ENCODE results near the gene CCL8. TPM values are rescaled to one million over a fixed set of nuclear protein-coding genes. Genes with fewer than 3 reads are reported as not detected.

CCL8 gene
- total RNA-seq = 1.0 TPM

GRCh38 chr17:34319039-34319483 lies at the start of gene CCL8:
Gene CCL8, plus strand, starts transcription at chr17:34319435. Its CDS starts 67 bp downstream, at chr17:34319502.
- Histone ChIP-seq H3K27ac (ENCODE audit: low read depth, low read length) (peak within 1 kb of the TSS; percentile 40), H3K9ac (ENCODE audit: low read depth in 1 of 3, low read length in 3 of 3) (no peak within 1 kb of the TSS), H3K4me3 (ENCODE audit: low read length in 3 of 3) (no peak within 1 kb of the TSS), H3K27me3 (ENCODE audit: control insufficient read depth in 3 of 3, insufficient read depth in 3 of 3, low read length in 3 of 3) (no peaks in the 10 kb centered on the region), H3K9me3 (ENCODE audit: control insufficient read depth in 3 of 3, low read length in 3 of 3) (no peaks in the 10 kb centered on the region), H3K36me3 (ENCODE audit: control insufficient read depth in 3 of 3, insufficient read depth in 3 of 3, low read length in 3 of 3) (no peaks in the 10 kb centered on the region), H3K4me1 (ENCODE audit: control insufficient read depth in 3 of 3, insufficient read depth in 3 of 3, low read length in 3 of 3) (peaks cover 1 to 3% (median 2%) of the 10 kb centered on the region in 3 donors)

- no peak within 1 kb of the TSS for H3K27ac ChIP-seq (ENCODE audit: low read depth, low read length)
These were observed 49.3 kb upstream of the CCL8 start, which contains the start of gene CCL7 for GRCh38 chr17:34269969-34270368. Gene CCL7, plus strand, starts transcription at chr17:34270221. Its CDS starts 70 bp downstream, at chr17:34270291.

GRCh38 chr17:34275881-34276280 lies 43.4 kb upstream of the CCL8 start:
- Histone ChIP-seq H3K4me1 (ENCODE audit: control insufficient read depth in 3 of 3, insufficient read depth in 3 of 3, low read length in 3 of 3) (no peaks in the 10 kb centered on the region), H3K27me3 (ENCODE audit: control insufficient read depth in 3 of 3, insufficient read depth in 3 of 3, low read length in 3 of 3) (no peaks in the 10 kb centered on the region), H3K9me3 (ENCODE audit: control insufficient read depth in 3 of 3, low read length in 3 of 3) (no peaks in the 10 kb centered on the region), H3K36me3 (ENCODE audit: control insufficient read depth in 3 of 3, insufficient read depth in 3 of 3, low read length in 3 of 3) (no peaks in the 10 kb centered on the region), H3K27ac (ENCODE audit: low read depth, low read length) (no peak overlapping the region), H3K9ac (ENCODE audit: low read depth in 1 of 3, low read length in 3 of 3) (no peak overlapping the region), H3K4me3 (ENCODE audit: low read length in 3 of 3) (no peak overlapping the region)

More at GRCh38 chr17:34269969-34270368, 49.3 kb upstream of the CCL8 start, which contains the start of gene CCL7:
- H3K27me3 ChIP-seq (ENCODE audit: control insufficient read depth in 3 of 3, insufficient read depth in 3 of 3, low read length in 3 of 3) = no peaks in the 10 kb centered on the region
- H3K36me3 ChIP-seq (ENCODE audit: control insufficient read depth in 3 of 3, insufficient read depth in 3 of 3, low read length in 3 of 3) = no peaks in the 10 kb centered on the region
- H3K9me3 ChIP-seq (ENCODE audit: control insufficient read depth in 3 of 3, low read length in 3 of 3) = no peaks in the 10 kb centered on the region
- no peaks in the 10 kb centered on the region for H3K4me1 ChIP-seq (ENCODE audit: control insufficient read depth in 3 of 3, insufficient read depth in 3 of 3, low read length in 3 of 3)
- H3K4me3 ChIP-seq (ENCODE audit: low read length in 3 of 3) = no peak within 1 kb of the TSS
- no peak within 1 kb of the TSS for H3K9ac ChIP-seq (ENCODE audit: low read depth in 1 of 3, low read length in 3 of 3)

GRCh38 chr17:34276826-34277225 lies 42.4 kb upstream of the CCL8 start:
- Histone ChIP-seq H3K27me3 (ENCODE audit: control insufficient read depth in 3 of 3, insufficient read depth in 3 of 3, low read length in 3 of 3) (no peaks in the 10 kb centered on the region), H3K36me3 (ENCODE audit: control insufficient read depth in 3 of 3, insufficient read depth in 3 of 3, low read length in 3 of 3) (no peaks in the 10 kb centered on the region), H3K9me3 (ENCODE audit: control insufficient read depth in 3 of 3, low read length in 3 of 3) (no peaks in the 10 kb centered on the region), H3K4me1 (ENCODE audit: control insufficient read depth in 3 of 3, insufficient read depth in 3 of 3, low read length in 3 of 3) (no peaks in the 10 kb centered on the region), H3K4me3 (ENCODE audit: low read length in 3 of 3) (no peak overlapping the region), H3K27ac (ENCODE audit: low read depth, low read length) (no peak overlapping the region), H3K9ac (ENCODE audit: low read depth in 1 of 3, low read length in 3 of 3) (no peak overlapping the region)

GRCh38 chr17:34283571-34283970 lies 35.7 kb upstream of the CCL8 start:
- Histone ChIP-seq H3K4me1 (ENCODE audit: control insufficient read depth in 3 of 3, insufficient read depth in 3 of 3, low read length in 3 of 3) (no peaks in the 10 kb centered on the region), H3K4me3 (ENCODE audit: low read length in 3 of 3) (no peak overlapping the region), H3K9ac (ENCODE audit: low read depth in 1 of 3, low read length in 3 of 3) (no peak overlapping the region), H3K27ac (ENCODE audit: low read depth, low read length) (no peak overlapping the region), H3K27me3 (ENCODE audit: control insufficient read depth in 3 of 3, insufficient read depth in 3 of 3, low read length in 3 of 3) (no peaks in the 10 kb centered on the region), H3K36me3 (ENCODE audit: control insufficient read depth in 3 of 3, insufficient read depth in 3 of 3, low read length in 3 of 3) (no peaks in the 10 kb centered on the region), H3K9me3 (ENCODE audit: control insufficient read depth in 3 of 3, low read length in 3 of 3) (no peaks in the 10 kb centered on the region)

- no peak within 1 kb of the TSS for H3K9ac ChIP-seq (ENCODE audit: low read depth in 1 of 3, low read length in 3 of 3)
- no peak within 1 kb of the TSS for H3K4me3 ChIP-seq (ENCODE audit: low read length in 3 of 3)
- H3K27ac ChIP-seq (ENCODE audit: low read depth, low read length) = no peak within 1 kb of the TSS
- no peaks in the 10 kb centered on the region for H3K9me3 ChIP-seq (ENCODE audit: control insufficient read depth in 3 of 3, low read length in 3 of 3)
- no peaks in the 10 kb centered on the region for H3K4me1 ChIP-seq (ENCODE audit: control insufficient read depth in 3 of 3, insufficient read depth in 3 of 3, low read length in 3 of 3)
- H3K27me3 ChIP-seq (ENCODE audit: control insufficient read depth in 3 of 3, insufficient read depth in 3 of 3, low read length in 3 of 3) = no peaks in the 10 kb centered on the region
- no peaks in the 10 kb centered on the region for H3K36me3 ChIP-seq (ENCODE audit: control insufficient read depth in 3 of 3, insufficient read depth in 3 of 3, low read length in 3 of 3)
These were observed 33.9 kb upstream of the CCL8 start, which contains the start of gene CCL11 for GRCh38 chr17:34285286-34285792. Gene CCL11, plus strand, starts transcription at chr17:34285742. Its CDS starts 67 bp downstream, at chr17:34285809.

GRCh38 chr17:34287875-34288274 lies 31.4 kb upstream of the CCL8 start:
- H3K4me1 ChIP-seq (ENCODE audit: control insufficient read depth in 3 of 3, insufficient read depth in 3 of 3, low read length in 3 of 3) = no peaks in the 10 kb centered on the region
- no peaks in the 10 kb centered on the region for H3K36me3 ChIP-seq (ENCODE audit: control insufficient read depth in 3 of 3, insufficient read depth in 3 of 3, low read length in 3 of 3)
- no peak overlapping the region for H3K9ac ChIP-seq (ENCODE audit: low read depth in 1 of 3, low read length in 3 of 3)
- no peak overlapping the region for H3K4me3 ChIP-seq (ENCODE audit: low read length in 3 of 3)
- no peak overlapping the region for H3K27ac ChIP-seq (ENCODE audit: low read depth, low read length)
- H3K27me3 ChIP-seq (ENCODE audit: control insufficient read depth in 3 of 3, insufficient read depth in 3 of 3, low read length in 3 of 3) = no peaks in the 10 kb centered on the region
- no peaks in the 10 kb centered on the region for H3K9me3 ChIP-seq (ENCODE audit: control insufficient read depth in 3 of 3, low read length in 3 of 3)

- no peak overlapping the region for H3K9ac ChIP-seq (ENCODE audit: low read depth in 1 of 3, low read length in 3 of 3)
- no peaks in the 10 kb centered on the region for H3K27me3 ChIP-seq (ENCODE audit: control insufficient read depth in 3 of 3, insufficient read depth in 3 of 3, low read length in 3 of 3)
- no peaks in the 10 kb centered on the region for H3K9me3 ChIP-seq (ENCODE audit: control insufficient read depth in 3 of 3, low read length in 3 of 3)
- no peak overlapping the region for H3K27ac ChIP-seq (ENCODE audit: low read depth, low read length)
- no peaks in the 10 kb centered on the region for H3K4me1 ChIP-seq (ENCODE audit: control insufficient read depth in 3 of 3, insufficient read depth in 3 of 3, low read length in 3 of 3)
- no peaks in the 10 kb centered on the region for H3K36me3 ChIP-seq (ENCODE audit: control insufficient read depth in 3 of 3, insufficient read depth in 3 of 3, low read length in 3 of 3)
- no peak overlapping the region for H3K4me3 ChIP-seq (ENCODE audit: low read length in 3 of 3)
These were observed 28.6 kb upstream of the CCL8 start for GRCh38 chr17:34290586-34290985.

- Histone ChIP-seq H3K36me3 (ENCODE audit: control insufficient read depth in 3 of 3, insufficient read depth in 3 of 3, low read length in 3 of 3) (no peaks in the 10 kb centered on the region), H3K27ac (ENCODE audit: low read depth, low read length) (no peak overlapping the region), H3K9me3 (ENCODE audit: control insufficient read depth in 3 of 3, low read length in 3 of 3) (no peaks in the 10 kb centered on the region), H3K27me3 (ENCODE audit: control insufficient read depth in 3 of 3, insufficient read depth in 3 of 3, low read length in 3 of 3) (no peaks in the 10 kb centered on the region), H3K4me3 (ENCODE audit: low read length in 3 of 3) (no peak overlapping the region), H3K9ac (ENCODE audit: low read depth in 1 of 3, low read length in 3 of 3) (no peak overlapping the region), H3K4me1 (ENCODE audit: control insufficient read depth in 3 of 3, insufficient read depth in 3 of 3, low read length in 3 of 3) (no peaks in the 10 kb centered on the region)
These were observed 27.4 kb upstream of the CCL8 start for GRCh38 chr17:34291721-34292348.

GRCh38 chr17:34299027-34299426 lies 20.2 kb upstream of the CCL8 start:
- Histone ChIP-seq H3K9ac (ENCODE audit: low read depth in 1 of 3, low read length in 3 of 3) (no peak overlapping the region), H3K27ac (ENCODE audit: low read depth, low read length) (no peak overlapping the region), H3K4me1 (ENCODE audit: control insufficient read depth in 3 of 3, insufficient read depth in 3 of 3, low read length in 3 of 3) (peaks cover 0 to 7% (median 7%) of the 10 kb centered on the region in 3 donors)

More at GRCh38 chr17:34299027-34299426, 20.2 kb upstream of the CCL8 start:
- no peaks in the 10 kb centered on the region for H3K27me3 ChIP-seq (ENCODE audit: control insufficient read depth in 3 of 3, insufficient read depth in 3 of 3, low read length in 3 of 3)
- H3K4me3 ChIP-seq (ENCODE audit: low read length in 3 of 3) = no peak overlapping the region
- no peaks in the 10 kb centered on the region for H3K9me3 ChIP-seq (ENCODE audit: control insufficient read depth in 3 of 3, low read length in 3 of 3)
- H3K36me3 ChIP-seq (ENCODE audit: control insufficient read depth in 3 of 3, insufficient read depth in 3 of 3, low read length in 3 of 3) = no peaks in the 10 kb centered on the region
